IPS DF 6.9 (cell line): ENCODE results near the gene SPO11.

ENCODE experiments used
- DNase-seq: peaks from one replicate; pipeline ENCODE4 v3.0.0-alpha.2; 2013; ENCODE audit warnings: low read depth, low spot score
- H3K27ac ChIP-seq: one replicate; pipeline ENCODE4 v1.5.1; 2013; ENCODE audit warnings: low read length, control low read depth
- H3K27me3 ChIP-seq: 2 replicates; pipeline ENCODE4 v1.6.1; 2013; ENCODE audit warnings: mild to moderate bottlenecking, low read length; ENCODE audit not compliant: control insufficient read depth, insufficient read depth
- H3K36me3 ChIP-seq: 2 replicates; pipeline ENCODE4 v1.6.1; 2013; ENCODE audit warnings: low read length; ENCODE audit not compliant: control insufficient read depth, insufficient read depth
- H3K4me1 ChIP-seq: 2 replicates; pipeline ENCODE4 v1.6.1; 2013; ENCODE audit warnings: low read length; ENCODE audit not compliant: control insufficient read depth, insufficient read depth
- H3K4me3 ChIP-seq: 2 replicates; pipeline ENCODE4 v1.5.1; 2013; ENCODE audit warnings: mild to moderate bottlenecking, low read length
- H3K9me3 ChIP-seq: 2 replicates; pipeline ENCODE4 v1.6.1; 2013; ENCODE audit warnings: low read length, inconsistent platforms; ENCODE audit not compliant: control insufficient read depth, insufficient read depth
- WGBS: extraction: QIAGEN DNeasy Blood & Tissue Kit; methylation state at CpG from one replicate; pipeline ENCODE4 v1.1.7; 2013; ENCODE audit warnings: mixed read lengths, missing lambda C conversion rate; ENCODE audit not compliant: insufficient read length, insufficient coverage; 5-methylcytosine and 5-hydroxymethylcytosine counted together

SPO11 gene

GRCh38 chr20:57375652-57376230, 46.1 kb downstream of the SPO11 start:
- Histone ChIP-seq H3K36me3 (peaks cover 45% of the 10 kb centered on the region), H3K4me3 (no peak overlapping the region), H3K27ac (no peak overlapping the region), H3K9me3 (no peaks in the 10 kb centered on the region), H3K27me3 (no peaks in the 10 kb centered on the region), H3K4me1 (0 out of 2 replicates have a peak, but pooled peaks cover 1% of the 10 kb centered on the region)
- DNase-seq: no peak
- no CpG with 5 or more reads among the region's 10 CpGs for WGBS

- H3K27me3 ChIP-seq: no peaks in the 10 kb centered on the region
- no peaks in the 10 kb centered on the region for H3K9me3 ChIP-seq
- DNase-seq: no peak
- H3K4me1 ChIP-seq: 0 out of 2 replicates have a peak, but pooled peaks cover 1% of the 10 kb centered on the region
- H3K4me3 ChIP-seq: no peak overlapping the region
- peaks cover 32% of the 10 kb centered on the region for H3K36me3 ChIP-seq
- H3K27ac ChIP-seq: no peak overlapping the region
- no CpG with 5 or more reads among the region's 13 CpGs for WGBS
Observed at GRCh38 chr20:57377350-57377749, 47.7 kb downstream of the SPO11 start.

GRCh38 chr20:57378107-57378506, 48.5 kb downstream of the SPO11 start:
- H3K27me3 ChIP-seq: no peaks in the 10 kb centered on the region
- no CpG with 5 or more reads among the region's 16 CpGs for WGBS
- 0 out of 2 replicates have a peak, but pooled peaks cover 1% of the 10 kb centered on the region for H3K4me1 ChIP-seq
- peaks cover 24% of the 10 kb centered on the region for H3K36me3 ChIP-seq
- no peak overlapping the region for H3K4me3 ChIP-seq
- H3K27ac ChIP-seq: no peak overlapping the region
- H3K9me3 ChIP-seq: no peaks in the 10 kb centered on the region
- no peak for DNase-seq

GRCh38 chr20:57378646-57379262, 49.2 kb downstream of the SPO11 start:
- Histone ChIP-seq H3K27me3 (no peaks in the 10 kb centered on the region), H3K36me3 (peaks cover 22% of the 10 kb centered on the region), H3K4me1 (0 out of 2 replicates have a peak, but pooled peaks cover 1% of the 10 kb centered on the region), H3K9me3 (no peaks in the 10 kb centered on the region), H3K4me3 (no peak overlapping the region), H3K27ac (no peak overlapping the region)
- DNase-seq: no peak
- no CpG with 5 or more reads among the region's 4 CpGs for WGBS

- Histone ChIP-seq H3K4me1 (0 out of 2 replicates have a peak, but pooled peaks cover 1% of the 10 kb centered on the region), H3K27ac (no peak overlapping the region), H3K9me3 (no peaks in the 10 kb centered on the region), H3K4me3 (no peak overlapping the region), H3K36me3 (peaks cover 19% of the 10 kb centered on the region), H3K27me3 (no peaks in the 10 kb centered on the region)
- no peak for DNase-seq
- WGBS: no CpG with 5 or more reads among the region's 5 CpGs
Observed at GRCh38 chr20:57379263-57379647, 49.7 kb downstream of the SPO11 start.

- Histone ChIP-seq H3K4me1 (no peaks in the 10 kb centered on the region), H3K36me3 (peaks cover 10% of the 10 kb centered on the region), H3K27ac (no peak overlapping the region), H3K4me3 (no peak overlapping the region), H3K9me3 (no peaks in the 10 kb centered on the region), H3K27me3 (no peaks in the 10 kb centered on the region)
- no CpG with 5 or more reads among the region's 10 CpGs for WGBS
- DNase-seq: no peak
Observed at GRCh38 chr20:57380081-57380750, 50.6 kb downstream of the SPO11 start.

GRCh38 chr20:57381596-57382503, 52.2 kb downstream of the SPO11 start:
- no peak for DNase-seq
- Histone ChIP-seq H3K4me1 (no peaks in the 10 kb centered on the region; the same call in 1 of the 2 replicates), H3K27me3 (no peaks in the 10 kb centered on the region), H3K4me3 (no peak overlapping the region), H3K36me3 (peaks cover 6% of the 10 kb centered on the region), H3K9me3 (no peaks in the 10 kb centered on the region), H3K27ac (no peak overlapping the region)
- no CpG with 5 or more reads among the region's 20 CpGs for WGBS

- no peak overlapping the region for H3K27ac ChIP-seq
- H3K9me3 ChIP-seq: no peaks in the 10 kb centered on the region
- peaks cover 6% of the 10 kb centered on the region for H3K36me3 ChIP-seq
- no peaks in the 10 kb centered on the region for H3K27me3 ChIP-seq
- no CpG with 5 or more reads among the region's 5 CpGs for WGBS
- DNase-seq: no peak
- H3K4me3 ChIP-seq: no peak overlapping the region
- no peaks in the 10 kb centered on the region; the same call in 1 of the 2 replicates for H3K4me1 ChIP-seq
Observed at GRCh38 chr20:57382516-57382915, 52.9 kb downstream of the SPO11 start.

GRCh38 chr20:57383447-57384347, 54.1 kb downstream of the SPO11 start:
- no peaks in the 10 kb centered on the region; the same call in 1 of the 2 replicates for H3K4me1 ChIP-seq
- no peaks in the 10 kb centered on the region; the same call in 1 of the 2 replicates for H3K36me3 ChIP-seq
- DNase-seq: no peak
- H3K9me3 ChIP-seq: no peaks in the 10 kb centered on the region
- no peak overlapping the region for H3K27ac ChIP-seq
- H3K27me3 ChIP-seq: no peaks in the 10 kb centered on the region
- WGBS: no CpG with 5 or more reads among the region's 20 CpGs
- H3K4me3 ChIP-seq: no peak overlapping the region
